ENCODE results near the gene TSPAN7. TPM values are rescaled to one million over a fixed set of nuclear protein-coding genes. Genes with fewer than 3 reads are reported as not detected.

Gene TSPAN7
- total RNA-seq, 4 donors from 2014 or later = 10.7 to 25.7 (median 16.0) TPM

DNA sequence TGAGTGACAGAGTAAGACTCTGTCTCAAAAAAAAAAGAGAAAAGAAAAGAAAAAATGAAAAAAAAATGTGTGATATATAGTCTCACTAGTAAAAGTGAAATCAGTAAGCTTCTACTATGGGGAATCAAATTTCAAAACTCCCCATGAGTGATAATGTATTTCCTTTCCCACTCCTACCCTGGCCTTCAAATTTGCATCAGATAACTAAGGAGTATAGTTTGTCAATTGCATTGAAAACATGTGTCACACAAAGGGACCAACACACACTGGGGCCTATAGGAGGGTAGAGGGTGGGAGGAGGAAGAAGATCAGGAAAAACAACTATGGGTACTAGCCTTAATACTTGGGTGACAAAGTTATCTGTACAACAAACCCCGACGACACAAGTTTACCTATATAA lies 118.4 kb downstream of the TSPAN7 start:
- Histone ChIP-seq H3K4me3 (no peak overlapping the region), H3K27ac (no peak overlapping the region), H3K4me1 (no peaks in the 10 kb centered on the region), H3K36me3 (no peaks in the 10 kb centered on the region), H3K27me3 (no peaks in the 10 kb centered on the region), H3K9me3 (no peaks in the 10 kb centered on the region)
- WGBS = 74% methylated on average over 2 of the region's 2 CpGs
- TF ChIP-seq EP300 (IDR thresholded peaks at IDR 0.05) = no peak
- no peak for DNase-seq (ENCODE audit: low spot score in 2 of 2)

DNA sequence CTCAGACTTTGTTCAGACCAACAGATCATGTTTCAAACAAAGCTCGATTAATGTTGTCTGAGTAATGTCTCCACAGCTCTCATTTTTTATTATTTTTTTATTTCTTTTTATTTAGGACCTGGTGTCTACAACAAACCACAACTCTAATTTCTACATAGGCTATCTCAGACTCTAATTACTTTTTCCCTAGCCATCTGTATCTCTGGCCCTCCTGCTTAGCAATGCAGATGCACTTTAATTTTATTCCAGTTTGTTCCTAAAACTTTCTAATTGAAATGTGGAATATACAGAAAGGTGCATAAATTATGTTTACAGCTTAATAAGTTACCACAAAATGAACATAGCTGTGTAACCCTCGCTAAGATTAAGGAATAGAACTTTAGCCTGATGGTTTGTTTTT lies 120.8 kb downstream of the TSPAN7 start:
- Histone ChIP-seq H3K4me3 (no peak overlapping the region), H3K9me3 (no peaks in the 10 kb centered on the region), H3K4me1 (no peaks in the 10 kb centered on the region), H3K27me3 (no peaks in the 10 kb centered on the region), H3K36me3 (no peaks in the 10 kb centered on the region), H3K27ac (no peak overlapping the region)
- WGBS = 57% methylated on average over 2 of the region's 2 CpGs
- TF ChIP-seq POLR2AphosphoS5 (IDR thresholded peaks at IDR 0.05) = no peak
- no peak for TF ChIP-seq POLR2A (IDR thresholded peaks at IDR 0.05)
- TF ChIP-seq, protein P1, sequence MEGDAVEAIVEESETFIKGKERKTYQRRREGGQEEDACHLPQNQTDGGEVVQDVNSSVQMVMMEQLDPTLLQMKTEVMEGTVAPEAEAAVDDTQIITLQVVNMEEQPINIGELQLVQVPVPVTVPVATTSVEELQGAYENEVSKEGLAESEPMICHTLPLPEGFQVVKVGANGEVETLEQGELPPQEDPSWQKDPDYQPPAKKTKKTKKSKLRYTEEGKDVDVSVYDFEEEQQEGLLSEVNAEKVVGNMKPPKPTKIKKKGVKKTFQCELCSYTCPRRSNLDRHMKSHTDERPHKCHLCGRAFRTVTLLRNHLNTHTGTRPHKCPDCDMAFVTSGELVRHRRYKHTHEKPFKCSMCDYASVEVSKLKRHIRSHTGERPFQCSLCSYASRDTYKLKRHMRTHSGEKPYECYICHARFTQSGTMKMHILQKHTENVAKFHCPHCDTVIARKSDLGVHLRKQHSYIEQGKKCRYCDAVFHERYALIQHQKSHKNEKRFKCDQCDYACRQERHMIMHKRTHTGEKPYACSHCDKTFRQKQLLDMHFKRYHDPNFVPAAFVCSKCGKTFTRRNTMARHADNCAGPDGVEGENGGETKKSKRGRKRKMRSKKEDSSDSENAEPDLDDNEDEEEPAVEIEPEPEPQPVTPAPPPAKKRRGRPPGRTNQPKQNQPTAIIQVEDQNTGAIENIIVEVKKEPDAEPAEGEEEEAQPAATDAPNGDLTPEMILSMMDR (IDR thresholded peaks at IDR 0.05) = no peak
- TF ChIP-seq EP300 (IDR thresholded peaks at IDR 0.05) = no peak
- no peak for DNase-seq (ENCODE audit: low spot score in 2 of 2)

DNA sequence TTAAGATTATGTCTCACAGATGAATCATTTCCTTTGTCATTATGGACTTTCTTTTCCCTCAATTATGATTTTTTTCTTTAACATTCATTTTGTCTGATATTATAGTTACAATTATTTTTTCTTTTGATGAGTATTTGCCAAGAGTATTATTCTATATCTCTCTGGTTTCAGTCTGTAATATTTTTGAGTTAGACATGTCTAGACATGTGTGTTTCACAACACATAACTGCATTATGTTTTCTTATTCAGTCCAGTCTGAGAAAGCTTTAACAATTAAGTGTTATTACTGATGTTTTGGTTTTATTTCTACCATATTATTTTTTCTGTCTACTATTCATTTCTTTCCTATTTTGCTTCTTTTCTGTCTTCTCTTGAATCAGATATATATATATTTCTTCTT lies 131.6 kb downstream of the TSPAN7 start:
- H3K4me1 ChIP-seq = no peaks in the 10 kb centered on the region
- H3K27me3 ChIP-seq = no peaks in the 10 kb centered on the region
- H3K4me3 ChIP-seq = no peak overlapping the region
- H3K27ac ChIP-seq = no peak overlapping the region
- no peaks in the 10 kb centered on the region for H3K9me3 ChIP-seq
- no peaks in the 10 kb centered on the region for H3K36me3 ChIP-seq
- TF ChIP-seq, protein P1 (IDR thresholded peaks at IDR 0.05) = no peak
- TF ChIP-seq POLR2A (IDR thresholded peaks at IDR 0.05) (no peak), EP300 (IDR thresholded peaks at IDR 0.05) (no peak), POLR2AphosphoS5 (IDR thresholded peaks at IDR 0.05) (no peak)
- no peak for DNase-seq (ENCODE audit: low spot score in 2 of 2)

DNA sequence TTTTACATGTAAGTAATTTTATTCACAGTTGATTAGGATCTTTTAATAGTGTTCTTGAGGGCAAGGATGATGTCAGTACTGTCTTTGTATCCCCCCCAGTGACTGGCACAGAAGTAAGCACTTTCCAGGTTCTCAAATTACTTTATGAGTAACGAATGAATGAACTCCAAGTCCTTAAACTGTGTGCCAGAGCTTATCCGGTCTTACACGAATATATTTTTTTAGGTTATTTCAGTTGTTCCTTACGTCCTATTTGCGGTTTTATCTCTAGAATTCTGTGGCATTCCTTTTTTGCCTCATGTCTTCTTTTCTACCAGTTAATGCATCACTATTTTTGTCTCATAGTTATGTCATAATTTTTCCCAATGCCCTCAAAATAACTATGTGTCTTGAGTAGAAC lies 133.1 kb downstream of the TSPAN7 start:
- 60% methylated on average over 5 of the region's 5 CpGs for WGBS

DNA sequence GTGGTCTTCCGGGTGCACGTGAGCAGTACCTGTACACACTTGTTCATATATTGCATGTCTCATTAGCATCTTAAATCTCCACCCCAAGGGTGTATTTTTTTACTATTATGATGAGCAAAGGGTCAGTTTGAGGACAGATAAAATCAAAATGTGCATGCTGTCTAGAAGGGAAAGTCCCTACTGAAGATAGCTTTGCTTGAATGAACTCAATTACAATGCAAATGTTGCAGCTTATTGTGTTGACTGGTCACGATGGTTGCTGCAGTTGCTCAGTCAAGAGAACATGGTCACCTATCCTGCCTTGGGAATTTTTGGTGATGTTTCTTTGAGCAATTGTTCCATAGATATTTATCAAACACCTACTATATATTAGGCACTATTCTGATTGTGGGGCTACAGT lies 136.1 kb downstream of the TSPAN7 start:
- H3K27me3 ChIP-seq = no peaks in the 10 kb centered on the region
- TF ChIP-seq POLR2AphosphoS5 (IDR thresholded peaks at IDR 0.05) (no peak), EP300 (IDR thresholded peaks at IDR 0.05) (no peak), POLR2A (IDR thresholded peaks at IDR 0.05) (no peak)
- TF ChIP-seq, protein P1 (IDR thresholded peaks at IDR 0.05) = no peak
- H3K36me3 ChIP-seq = no peaks in the 10 kb centered on the region
- H3K4me3 ChIP-seq = no peak overlapping the region
- H3K4me1 ChIP-seq = no peaks in the 10 kb centered on the region
- no peaks in the 10 kb centered on the region for H3K9me3 ChIP-seq
- H3K27ac ChIP-seq = no peak overlapping the region
- DNase-seq (ENCODE audit: low spot score in 2 of 2) = no peak
- WGBS = 70% methylated on average over 3 of the region's 3 CpGs

More for the DNA sequence above, 133.1 kb downstream of the TSPAN7 start:
- Histone ChIP-seq H3K27me3 (no peaks in the 10 kb centered on the region), H3K4me3 (no peak overlapping the region), H3K27ac (no peak overlapping the region), H3K36me3 (no peaks in the 10 kb centered on the region), H3K4me1 (no peaks in the 10 kb centered on the region), H3K9me3 (no peaks in the 10 kb centered on the region)
- no peak for DNase-seq (ENCODE audit: low spot score in 2 of 2)
- TF ChIP-seq POLR2AphosphoS5 (IDR thresholded peaks at IDR 0.05) (no peak), EP300 (IDR thresholded peaks at IDR 0.05) (no peak), POLR2A (IDR thresholded peaks at IDR 0.05) (no peak)
- TF ChIP-seq, protein P1 (IDR thresholded peaks at IDR 0.05) = no peak

DNA sequence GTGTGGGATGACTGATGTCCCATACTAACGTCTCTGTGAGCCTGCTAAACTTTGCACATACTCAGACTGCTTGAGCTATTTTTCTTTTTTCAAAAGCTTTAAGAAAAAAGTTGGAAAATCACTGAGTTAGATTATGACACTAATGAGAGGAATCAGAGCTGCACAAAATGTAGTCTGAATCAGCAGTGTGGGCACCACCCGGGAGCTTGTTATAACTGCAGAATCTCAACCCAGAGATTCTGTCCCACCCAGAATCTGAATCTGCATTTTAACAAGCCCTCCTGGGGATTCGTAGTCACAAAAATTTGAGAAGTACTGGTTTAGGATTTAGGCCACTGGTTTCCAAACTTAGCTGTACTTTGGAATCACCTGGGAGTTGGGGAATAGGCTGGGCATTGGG lies 137.8 kb downstream of the TSPAN7 start:
- Histone ChIP-seq H3K4me1 (no peaks in the 10 kb centered on the region), H3K9me3 (no peaks in the 10 kb centered on the region), H3K27ac (no peak overlapping the region), H3K36me3 (no peaks in the 10 kb centered on the region), H3K4me3 (no peak overlapping the region), H3K27me3 (no peaks in the 10 kb centered on the region)
- DNase-seq (ENCODE audit: low spot score in 2 of 2) = no peak
- no peak for TF ChIP-seq POLR2A (IDR thresholded peaks at IDR 0.05)
- no peak for TF ChIP-seq POLR2AphosphoS5 (IDR thresholded peaks at IDR 0.05)
- TF ChIP-seq EP300 (IDR thresholded peaks at IDR 0.05) = no peak
- TF ChIP-seq, protein P1 (IDR thresholded peaks at IDR 0.05) = no peak
- WGBS = 61% methylated on average over 3 of the region's 3 CpGs

Measured in suprapubic skin (tissue), 4 donors.